GM12878 (cell line): ENCODE results near the gene POU2F1.

ENCODE experiments used
- FOXM1 ChIP-seq: IDR thresholded peaks from 2 replicates; pipeline ENCODE4 v1.6.1; 2012; ENCODE audit warnings: low read depth, mild to moderate bottlenecking, inconsistent platforms, low read length, moderate library complexity
- TF ChIP-seq, protein P1 (sequence below), 3 experiments: IDR thresholded peaks in 2 of 3; conservative IDR thresholded peaks in 1 of 3; 2 replicates each; pipeline ENCODE4 v1.5.1; 2011; ENCODE audit warnings: low read depth in 3 of 3, low read length in 3 of 3, mild to moderate bottlenecking in 3 of 3, control low read depth in 2 of 3, moderate library complexity in 2 of 3, inconsistent platforms in 1 of 3, mixed read lengths in 1 of 3; ENCODE audit not compliant: control insufficient read depth in 2 of 3, insufficient read depth in 1 of 3; ENCODE audit errors: extremely low read depth in 1 of 3

DNA sequence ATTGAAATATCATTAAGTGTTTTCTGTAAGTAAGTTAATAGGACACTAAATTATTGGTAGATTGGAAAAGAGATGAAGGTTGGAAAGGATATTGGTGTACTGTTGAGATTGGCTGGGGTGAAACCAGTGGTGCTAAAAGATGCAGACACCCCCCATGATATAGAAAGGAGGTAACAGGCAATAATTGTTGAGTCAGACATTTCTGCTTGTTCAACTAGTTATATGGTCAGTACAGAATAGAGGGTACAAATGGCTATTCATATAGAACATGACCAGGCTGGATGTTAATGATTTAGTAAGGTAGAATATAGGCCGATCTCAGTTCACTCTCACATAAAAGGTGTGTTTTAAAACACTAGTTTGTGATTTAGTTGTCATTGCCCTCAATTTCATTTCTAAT, 104.5 kb downstream of the POU2F1 start:
- TF ChIP-seq FOXM1: no peak
- TF ChIP-seq, protein P1, sequence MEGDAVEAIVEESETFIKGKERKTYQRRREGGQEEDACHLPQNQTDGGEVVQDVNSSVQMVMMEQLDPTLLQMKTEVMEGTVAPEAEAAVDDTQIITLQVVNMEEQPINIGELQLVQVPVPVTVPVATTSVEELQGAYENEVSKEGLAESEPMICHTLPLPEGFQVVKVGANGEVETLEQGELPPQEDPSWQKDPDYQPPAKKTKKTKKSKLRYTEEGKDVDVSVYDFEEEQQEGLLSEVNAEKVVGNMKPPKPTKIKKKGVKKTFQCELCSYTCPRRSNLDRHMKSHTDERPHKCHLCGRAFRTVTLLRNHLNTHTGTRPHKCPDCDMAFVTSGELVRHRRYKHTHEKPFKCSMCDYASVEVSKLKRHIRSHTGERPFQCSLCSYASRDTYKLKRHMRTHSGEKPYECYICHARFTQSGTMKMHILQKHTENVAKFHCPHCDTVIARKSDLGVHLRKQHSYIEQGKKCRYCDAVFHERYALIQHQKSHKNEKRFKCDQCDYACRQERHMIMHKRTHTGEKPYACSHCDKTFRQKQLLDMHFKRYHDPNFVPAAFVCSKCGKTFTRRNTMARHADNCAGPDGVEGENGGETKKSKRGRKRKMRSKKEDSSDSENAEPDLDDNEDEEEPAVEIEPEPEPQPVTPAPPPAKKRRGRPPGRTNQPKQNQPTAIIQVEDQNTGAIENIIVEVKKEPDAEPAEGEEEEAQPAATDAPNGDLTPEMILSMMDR (IDR thresholded peaks at IDR 0.05 in 2 of 3, conservative IDR thresholded peaks at IDR 0.05 in 1 of 3; ENCODE audit: control insufficient read depth in 2 of 3, extremely low read depth in 1 of 3, insufficient read depth in 1 of 3, low read depth in 3 of 3, low read length in 3 of 3): no peak
